A549 (cell line): Measurements from ENCODE around the gene SEMA5A. TPM values are rescaled to one million over a fixed set of nuclear protein-coding genes. Genes with fewer than 3 reads are reported as not detected.

Source experiments
- ATAC-seq, 2 experiments: fragments of 200-7000 bp in 1 of 2; fragments of >200 bp in 1 of 2; cut with Nextera tagmentation in 1 of 2; cut with Tn5 transposase in 1 of 2; 3 replicates each; pipeline versions ENCODE4 v1.8.0 to v1.9.1; 2018 to 2020; ENCODE audit warnings: mild to moderate bottlenecking in 1 of 2, moderate library complexity in 1 of 2
- CTCF ChIA-PET: fragments of 300-600 bp; sonication (Branson Sonifier 250); formaldehyde crosslinking; extraction: SDS; loops from one replicate; lab custom pipeline; 2021; ENCODE audit warnings: antibody characterized with exemption, inconsistent platforms; lab: Yijun Ruan, JAX
- POLR2A ChIA-PET: fragments of 350-600 bp; formaldehyde crosslinking; extraction: SDS; loops from one replicate; lab custom pipeline; 2021; ENCODE audit warnings: antibody characterized with exemption, inconsistent platforms; lab: Yijun Ruan, JAX
- DNase-seq, 2 experiments: peaks; one replicate each; pipeline versions ENCODE4 v3.0.0 to v3.0.0-alpha.2; 2011 to 2016; ENCODE audit warnings: low read depth in 1 of 2, low spot score in 1 of 2
- FAIRE-seq: peaks from 2 replicates; lab custom pipeline; 2011; peaks lifted over from hg19 to GRCh38; lab: Jason Lieb, UNC
- H3K27ac ChIP-seq, 2 experiments: fragments of >200 bp; sonication (Bioruptor Twin); formaldehyde crosslinking; 3 replicates each; pipeline ENCODE4 v1.5.1; 2016 to 2017
- H3K4me1 ChIP-seq: fragments of >200 bp; sonication (Bioruptor Twin); formaldehyde crosslinking; 3 replicates; pipeline ENCODE4 v1.6.1; 2016
- H3K4me2 ChIP-seq: fragments of >200 bp; sonication (Bioruptor Twin); formaldehyde crosslinking; 3 replicates; pipeline ENCODE4 v1.6.1; 2016
- H3K4me3 ChIP-seq: fragments of >200 bp; sonication (Bioruptor Twin); formaldehyde crosslinking; 3 replicates; pipeline ENCODE4 v1.5.1; 2016
- H3K9me3 ChIP-seq: fragments of >200 bp; sonication (Bioruptor Twin); formaldehyde crosslinking; 3 replicates; pipeline ENCODE4 v1.6.1; 2016
- ATOH8 ChIP-seq: fragments of 250-450 bp; sonication (Bioruptor Pico); IDR thresholded peaks from 2 replicates; pipeline ENCODE4 v1.5.0; 2020; ENCODE audit warnings: low read depth, mild to moderate bottlenecking, moderate library complexity
- BCL3 ChIP-seq: fragments of >200 bp; sonication (Bioruptor Twin); formaldehyde crosslinking; IDR thresholded peaks from 3 replicates; pipeline ENCODE4 v1.6.1; 2016
- BHLHE40 ChIP-seq: IDR thresholded peaks from 2 replicates; pipeline ENCODE4 v1.6.1; 2012; ENCODE audit warnings: low read depth, low read length, inconsistent platforms
- CBX2 ChIP-seq: fragments of 200-600 bp; sonication (generic); IDR thresholded peaks from 2 replicates; pipeline ENCODE4 v1.6.1; 2016; ENCODE audit warnings: low read depth, mild to moderate bottlenecking, borderline replicate concordance
- CBX8 ChIP-seq: fragments of 200-600 bp; sonication (generic); IDR thresholded peaks from 2 replicates; pipeline ENCODE4 v1.6.1; 2016
- CHD4 ChIP-seq: fragments of 200-600 bp; sonication (generic); IDR thresholded peaks from 2 replicates; pipeline ENCODE4 v1.6.1; 2016; ENCODE audit warnings: antibody characterized with exemption, mild to moderate bottlenecking, borderline replicate concordance
- ESRRA ChIP-seq: fragments of 150-350 bp; IDR thresholded peaks from 2 replicates; pipeline ENCODE4 v1.6.1; 2014; ENCODE audit warnings: mild to moderate bottlenecking, low read length, borderline replicate concordance
- FOXS1 ChIP-seq: fragments of 250-450 bp; sonication (Bioruptor Pico); IDR thresholded peaks from 2 replicates; pipeline ENCODE4 v1.5.0; 2020; ENCODE audit warnings: mild to moderate bottlenecking, moderate library complexity
- HDAC2 ChIP-seq: fragments of 200-600 bp; sonication (generic); IDR thresholded peaks from 2 replicates; pipeline ENCODE4 v1.6.1; 2016
- HOXB5 ChIP-seq: fragments of 250-450 bp; sonication (Bioruptor Pico); IDR thresholded peaks from 2 replicates; pipeline ENCODE4 v1.5.0; 2020; ENCODE audit warnings: mild to moderate bottlenecking, moderate library complexity
- JUN ChIP-seq, 2 experiments: fragments of >200 bp; sonication (Bioruptor Twin); formaldehyde crosslinking; IDR thresholded peaks; 2 replicates in 1 of 2; 3 replicates in 1 of 2; pipeline ENCODE4 v1.6.1; 2016 to 2017
- KDM5A ChIP-seq: fragments of 200-600 bp; sonication (generic); IDR thresholded peaks from 2 replicates; pipeline ENCODE4 v1.6.1; 2016; ENCODE audit warnings: antibody characterized with exemption, mild to moderate bottlenecking
- MAFK ChIP-seq: fragments of 450-650 bp; IDR thresholded peaks from 2 replicates; pipeline ENCODE4 v1.6.1; 2014; ENCODE audit not compliant: partially characterized antibody
- MAZ ChIP-seq: fragments of 150-350 bp; IDR thresholded peaks from 2 replicates; pipeline ENCODE4 v1.6.1; 2014; ENCODE audit warnings: antibody characterized with exemption, low read depth, low read length, borderline replicate concordance
- MYC ChIP-seq: IDR thresholded peaks from 2 replicates; pipeline ENCODE4 v1.6.1; 2012; ENCODE audit warnings: mild to moderate bottlenecking, inconsistent platforms, low read length, improper control_type of control experiment, borderline replicate concordance
- NFE2L2 ChIP-seq: fragments of 150-350 bp; conservative IDR thresholded peaks from 2 replicates; pipeline ENCODE4 v1.6.1; 2014; ENCODE audit warnings: low read length
- PHF8 ChIP-seq: fragments of 200-600 bp; sonication (generic); IDR thresholded peaks from 2 replicates; pipeline ENCODE4 v1.6.1; 2016; ENCODE audit warnings: low read depth, mild to moderate bottlenecking, antibody characterized with exemption, moderate library complexity, borderline replicate concordance
- POLR2A ChIP-seq: IDR thresholded peaks from 2 replicates; pipeline ENCODE4 v1.6.1; 2012; ENCODE audit warnings: mild to moderate bottlenecking, low read length
- POLR2AphosphoS2 ChIP-seq: conservative IDR thresholded peaks from 2 replicates; pipeline ENCODE4 v1.6.1; 2012; ENCODE audit warnings: low read length, improper control_type of control experiment, inconsistent platforms
- RARB ChIP-seq: fragments of 250-450 bp; sonication (Bioruptor Pico); IDR thresholded peaks from 2 replicates; pipeline ENCODE4 v1.8.0; 2021; ENCODE audit warnings: mild to moderate bottlenecking, moderate library complexity
- REST ChIP-seq: fragments of 200-600 bp; sonication (generic); IDR thresholded peaks from 2 replicates; pipeline ENCODE4 v1.6.1; 2016; ENCODE audit warnings: antibody characterized with exemption, mild to moderate bottlenecking, moderate library complexity
- SMC3 ChIP-seq: fragments of >200 bp; sonication (Bioruptor Twin); formaldehyde crosslinking; IDR thresholded peaks from 3 replicates; pipeline ENCODE4 v1.6.1; 2018; ENCODE audit warnings: inconsistent platforms
- TFCP2L1 ChIP-seq: fragments of 250-450 bp; sonication (Bioruptor Pico); IDR thresholded peaks from 2 replicates; pipeline ENCODE4 v1.5.0; 2021; ENCODE audit warnings: mild to moderate bottlenecking
- TP53 ChIP-seq: fragments of 250-450 bp; sonication (Bioruptor Pico); IDR thresholded peaks from 2 replicates; pipeline ENCODE4 v1.5.0; 2021; ENCODE audit warnings: mild to moderate bottlenecking, moderate library complexity
- ZC3H11A ChIP-seq: fragments of 450-650 bp; IDR thresholded peaks from 2 replicates; pipeline ENCODE4 v1.6.1; 2014; ENCODE audit warnings: antibody characterized with exemption, mild to moderate bottlenecking
- ZNF302 ChIP-seq: fragments of 250-450 bp; sonication (Bioruptor Pico); IDR thresholded peaks from 2 replicates; pipeline ENCODE4 v1.9.0; 2021; ENCODE audit warnings: inconsistent platforms, mild to moderate bottlenecking, moderate library complexity
- WGBS: methylation state at CpG from one replicate; pipeline ENCODE4 v1.1.6; 2017; ENCODE audit errors: missing lambda C conversion rate; 5-methylcytosine and 5-hydroxymethylcytosine counted together
- polyA plus RNA-seq, 4 experiments: library from polyadenylated mRNA; depleted of rRNA in 3 of 4; stranded (reverse); fragments of >200 nt; fragmentation: RNase III in 1 of 4; extraction: RNeasy Plus Mini Kit Qiagen cat#74134 plus additional on column Dnase treatment in 1 of 4; gene quantifications; 2 replicates in 3 of 4; 3 replicates in 1 of 4; pipeline ENCODE4 v1.2.3, GENCODE V29; 2011 to 2017

The SEMA5A gene
- polyA plus RNA-seq, 2 of the 4 experiments (the other 2 are of a cell fraction): not detected

- H3K4me1 ChIP-seq: no peaks in the 10 kb centered on the region
- no peak for DNase-seq
- CTCF ChIA-PET: no interaction called here
- ATAC-seq: no peak
- H3K9me3 ChIP-seq: no peaks in the 10 kb centered on the region
- no peak for TF ChIP-seq KDM5A
- no peak for TF ChIP-seq MAZ
- no peak for TF ChIP-seq BHLHE40
- TF ChIP-seq ZNF302 (CRISPR knock-in tag): no peak
- no peak for TF ChIP-seq PHF8
- TF ChIP-seq ATOH8 (CRISPR knock-in tag): no peak
- no peak for TF ChIP-seq CBX2
- no peak for TF ChIP-seq POLR2A
- TF ChIP-seq TP53: no peak
- no peak for TF ChIP-seq JUN (IDR thresholded peaks at IDR 0.05)
- TF ChIP-seq HDAC2: no peak
- no peak for TF ChIP-seq ZC3H11A
- TF ChIP-seq CHD4: no peak
- no peak for TF ChIP-seq BCL3
- TF ChIP-seq MAFK: no peak
- no peak overlapping the region for H3K27ac ChIP-seq
- no peak overlapping the region for H3K4me3 ChIP-seq
- no peak for FAIRE-seq
- POLR2A ChIA-PET: no interaction called here
- no peak overlapping the region for H3K4me2 ChIP-seq
Observed at GRCh38 chr5:9425710-9426109, 120.2 kb downstream of the SEMA5A start.

GRCh38 chr5:9423571-9423970 lies 122.3 kb downstream of the SEMA5A start:
- ChIA-PET CTCF (no interaction called here), POLR2A (no interaction called here)
- Histone ChIP-seq H3K4me3 (no peak overlapping the region), H3K27ac (no peak overlapping the region), H3K9me3 (no peaks in the 10 kb centered on the region), H3K4me1 (no peaks in the 10 kb centered on the region)
- DNase-seq (no peak), ATAC-seq (no peak)
- 0% methylated on average over 1 of the region's 1 CpG for WGBS
- TF ChIP-seq NFE2L2 (no peak), JUN (IDR thresholded peaks at IDR 0.05) (no peak), KDM5A (no peak), SMC3 (no peak), ESRRA (no peak), HOXB5 (CRISPR knock-in tag) (no peak), RARB (no peak), POLR2AphosphoS2 (no peak), MAFK (no peak), POLR2A (no peak), FOXS1 (CRISPR knock-in tag) (no peak), CBX8 (no peak), MYC (no peak)
- TF ChIP-seq, all 56 proteins: peak for 0
- H3K4me2 ChIP-seq: no peak overlapping the region
- FAIRE-seq: no peak

GRCh38 chr5:9421884-9422283 lies 124.0 kb downstream of the SEMA5A start:
- POLR2A ChIA-PET: no interaction called here
- ATAC-seq (no peak), DNase-seq (no peak), FAIRE-seq (no peak)
- Histone ChIP-seq H3K4me1 (no peaks in the 10 kb centered on the region), H3K27ac (no peak overlapping the region), H3K4me3 (no peak overlapping the region), H3K4me2 (no peak overlapping the region), H3K9me3 (no peaks in the 10 kb centered on the region)
- CTCF ChIA-PET: no interaction called here
- 29% methylated on average over 2 of the region's 2 CpGs for WGBS
- TF ChIP-seq TFCP2L1 (CRISPR knock-in tag) (no peak), PHF8 (no peak), MAFK (peak; percentile 50), REST (no peak)
